HG03378 (cell line): ENCODE results near the gene ATP11B.
"Not testable (repeated sequence)": the region's sequence is repeated elsewhere in the genome, so short reads cannot be mapped to it uniquely, and the experiment has no call there.

Experiments
- ATAC-seq: cut with Tn5 transposase; IDR thresholded peaks from one replicate; pipeline ENCODE4 v1.9.1; 2021; ENCODE audit warnings: mild to moderate bottlenecking, moderate library complexity; ENCODE audit not compliant: unreplicated experiment

ATP11B gene

GRCh38 chr3:182794455-182795388 is 1.4 kb downstream of the ATP11B start:
- no peak for ATAC-seq

- ATAC-seq, result peak; percentile 41
Measured at GRCh38 chr3:182795389-182795782, 2.1 kb downstream of the ATP11B start.

GRCh38 chr3:182796310-182796709 is 3.0 kb downstream of the ATP11B start:
- ATAC-seq, result no peak

GRCh38 chr3:182797876-182798275 is 4.6 kb downstream of the ATP11B start:
- no peak for ATAC-seq

GRCh38 chr3:182799143-182799542 is 5.8 kb downstream of the ATP11B start:
- not testable (repeated sequence) for ATAC-seq

- ATAC-seq, result no peak
Measured at GRCh38 chr3:182800508-182800907, 7.2 kb downstream of the ATP11B start.

- no peak for ATAC-seq
Measured at GRCh38 chr3:182802413-182803390, 9.4 kb downstream of the ATP11B start.

GRCh38 chr3:182803596-182803995 is 10.3 kb downstream of the ATP11B start:
- no peak for ATAC-seq

GRCh38 chr3:182807061-182807460 is 13.8 kb downstream of the ATP11B start:
- no peak for ATAC-seq

GRCh38 chr3:182808041-182808770 is 14.9 kb downstream of the ATP11B start:
- ATAC-seq, result no peak

- no peak for ATAC-seq
Measured at GRCh38 chr3:182809531-182809930, 16.2 kb downstream of the ATP11B start.

- ATAC-seq, result no peak
Measured at GRCh38 chr3:182810574-182811268, 17.4 kb downstream of the ATP11B start.

GRCh38 chr3:182811269-182811596 is 17.9 kb downstream of the ATP11B start:
- ATAC-seq, result no peak

- ATAC-seq, result no peak
Measured at GRCh38 chr3:182812123-182812522, 18.8 kb downstream of the ATP11B start.

GRCh38 chr3:182814419-182815062 is 21.2 kb downstream of the ATP11B start:
- ATAC-seq, result no peak

- no peak for ATAC-seq
Measured at GRCh38 chr3:182816181-182816580, 22.9 kb downstream of the ATP11B start.

- no peak for ATAC-seq
Measured at GRCh38 chr3:182818296-182818978, 25.1 kb downstream of the ATP11B start.

GRCh38 chr3:182821221-182821981 is 28.1 kb downstream of the ATP11B start:
- no peak for ATAC-seq
